HG03521 (cell line): ENCODE results near the gene RANBP3.

Source experiments
- ATAC-seq: cut with Tn5 transposase; IDR thresholded peaks from one replicate; pipeline ENCODE4 v1.9.1; 2021; ENCODE audit warnings: mild to moderate bottlenecking, moderate library complexity; ENCODE audit not compliant: unreplicated experiment

Gene RANBP3

DNA sequence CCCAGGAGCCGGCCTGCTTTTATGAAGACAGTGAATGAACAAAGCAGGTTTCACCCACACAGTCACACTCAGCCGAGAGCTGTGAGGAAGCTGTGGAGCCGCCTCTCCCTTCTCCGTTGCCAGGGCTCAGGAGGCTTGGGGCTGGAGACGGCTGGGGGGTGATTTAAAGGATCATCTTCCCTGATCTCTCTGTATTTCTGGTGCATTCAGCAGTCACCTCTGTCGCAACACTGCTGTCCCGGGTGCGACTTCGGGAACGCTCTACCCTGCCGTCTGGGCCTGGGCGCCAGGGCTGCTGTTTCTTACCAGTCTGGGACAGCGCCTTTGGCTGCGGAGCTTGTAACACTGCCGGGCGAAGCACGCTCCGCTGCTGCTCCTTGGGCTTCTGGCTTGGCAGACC is 45.8 kb downstream of the RANBP3 start:
- ATAC-seq = no peak

DNA sequence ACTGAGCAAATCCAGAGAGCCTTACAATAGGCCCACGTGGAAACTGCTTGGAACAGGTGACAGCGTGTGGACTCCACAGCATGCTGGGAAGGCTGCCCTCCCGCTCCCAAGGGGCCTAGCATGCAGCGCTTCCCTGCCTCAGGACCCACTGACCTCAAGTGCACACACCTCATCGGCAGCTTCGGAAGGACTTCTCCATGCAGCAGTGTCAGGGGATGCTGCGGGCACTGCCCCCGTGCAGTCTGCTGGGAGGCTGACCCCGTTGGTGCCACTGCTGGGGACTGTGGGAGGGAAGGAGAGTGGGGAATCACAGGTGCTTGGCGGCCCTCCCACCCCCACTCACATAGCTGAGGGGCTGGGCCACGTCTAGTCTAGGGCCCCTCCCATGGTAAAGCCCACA is 46.7 kb downstream of the RANBP3 start:
- no peak for ATAC-seq

DNA sequence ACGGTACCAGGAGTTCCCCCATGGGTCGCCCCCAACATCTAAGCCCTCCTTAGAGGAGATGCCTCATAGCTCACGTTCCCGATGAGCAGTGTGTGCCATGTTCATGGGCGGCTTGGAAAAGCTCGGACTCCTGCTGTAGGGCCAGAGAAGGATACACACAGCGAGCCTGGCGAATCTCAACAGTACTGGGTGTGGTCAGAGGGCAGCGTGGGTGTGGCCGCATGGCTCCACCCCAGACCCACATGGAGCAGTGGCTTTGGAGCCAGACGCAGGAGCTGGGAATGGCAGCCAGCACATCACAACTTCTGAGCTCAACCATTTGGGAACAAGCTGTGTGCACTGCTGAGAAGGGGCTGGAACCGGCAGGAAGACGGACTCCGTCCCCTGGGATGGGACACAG is 48.3 kb downstream of the RANBP3 start:
- no peak for ATAC-seq

DNA sequence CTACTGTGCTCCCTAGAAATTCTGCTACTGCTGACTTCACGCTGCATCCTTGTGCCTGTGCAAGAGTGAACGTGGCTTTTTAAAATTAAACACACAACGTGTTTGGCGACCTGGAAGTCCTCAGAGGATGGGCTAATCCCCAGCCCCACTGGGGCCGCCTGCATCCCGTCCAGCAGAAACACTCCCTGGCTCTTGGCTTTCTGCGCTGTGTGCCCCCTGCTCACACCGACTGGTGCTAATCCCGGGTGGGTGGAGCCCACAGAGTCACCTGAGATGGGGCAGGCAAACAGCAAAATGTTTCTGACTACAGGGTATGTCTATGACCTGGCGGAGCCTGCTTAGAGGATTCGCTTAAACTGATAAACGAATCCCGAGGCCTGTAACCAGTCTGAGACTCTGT is 48.8 kb downstream of the RANBP3 start:
- ATAC-seq = no peak

DNA sequence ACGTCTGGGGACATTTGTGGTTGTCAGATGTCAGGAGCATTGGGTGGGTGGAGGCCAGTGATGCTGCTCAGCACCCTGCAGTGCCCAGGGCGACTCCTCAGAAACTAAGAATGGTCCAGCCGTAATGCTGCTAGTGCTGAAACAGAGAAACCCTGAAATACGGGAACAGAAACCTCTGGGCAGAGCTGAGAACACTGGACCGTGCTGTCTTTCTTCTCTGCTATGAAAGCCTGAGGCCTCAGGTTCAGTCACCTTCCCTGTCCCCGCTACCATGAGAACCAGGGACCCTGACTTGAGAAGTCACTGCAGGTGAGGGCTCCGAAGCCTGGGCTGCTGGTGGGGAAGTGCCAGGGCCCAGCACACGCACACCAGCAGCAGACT is 50.5 kb downstream of the RANBP3 start:
- ATAC-seq = no peak

DNA sequence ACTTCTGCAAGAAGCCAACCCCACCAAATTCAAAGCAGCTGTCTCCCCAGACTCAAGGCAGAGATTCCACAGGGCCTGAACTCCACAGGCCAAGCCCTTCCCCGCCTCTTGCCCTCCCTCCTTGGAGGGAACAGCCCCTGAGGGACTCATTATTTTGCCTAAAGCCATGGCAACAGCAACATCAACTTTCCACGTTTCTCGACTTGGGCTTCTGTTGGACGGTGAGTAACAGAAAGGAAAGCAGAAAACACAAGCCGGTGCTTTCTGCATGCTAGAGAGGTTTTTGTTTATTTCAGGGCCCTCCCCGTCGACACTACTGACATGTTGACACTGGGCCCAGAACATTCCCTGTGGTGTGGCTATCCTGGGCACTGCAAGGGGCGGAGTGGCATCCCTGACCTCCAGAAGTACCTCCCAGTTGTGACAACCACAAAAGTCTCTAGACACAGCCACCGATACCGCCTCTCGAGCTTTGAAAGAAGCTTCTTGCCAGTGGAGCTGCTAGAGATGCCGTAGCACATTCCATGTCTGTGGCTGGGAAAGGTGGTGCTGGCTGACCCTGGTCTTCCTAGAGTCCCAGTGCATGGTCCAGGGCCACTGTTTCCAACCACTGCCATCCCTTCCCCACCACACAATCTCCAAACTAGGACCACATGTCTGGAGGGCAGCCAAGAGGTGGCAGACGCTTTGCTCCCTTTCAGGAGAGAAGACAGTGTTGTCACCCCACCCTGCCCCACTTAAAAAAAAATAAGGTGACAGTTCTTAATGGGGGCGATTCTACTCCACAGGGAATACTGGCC is 51.1 kb downstream of the RANBP3 start:
- ATAC-seq = no peak

DNA sequence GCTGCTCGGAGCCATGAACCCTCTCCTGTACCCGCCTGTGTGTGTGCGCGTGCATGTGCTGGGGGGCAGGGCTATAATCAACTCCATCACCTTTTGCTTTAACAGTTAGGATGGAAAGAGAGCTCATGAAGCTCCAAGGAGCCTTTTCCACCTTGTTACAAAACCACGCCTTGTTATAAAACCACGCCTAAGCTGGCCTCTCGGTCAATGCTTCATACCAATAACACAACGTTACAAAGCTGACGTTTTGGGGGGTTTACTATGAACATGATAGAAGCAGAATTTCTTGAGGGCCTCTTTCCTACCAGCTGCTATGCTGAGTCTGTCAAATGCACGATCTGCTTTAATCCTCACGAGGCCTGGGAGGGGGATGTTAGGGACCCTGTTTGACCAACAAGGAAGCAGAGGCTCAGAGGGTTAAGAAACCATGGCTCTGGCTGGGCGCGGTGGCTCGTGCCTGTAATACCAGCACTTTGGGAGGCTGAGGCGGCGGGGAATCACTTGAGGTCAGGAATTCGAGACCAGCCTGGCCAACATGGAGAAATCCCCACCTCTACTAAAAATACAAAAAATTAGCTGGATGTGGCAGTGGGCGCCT is 52.0 kb downstream of the RANBP3 start:
- ATAC-seq = no peak

DNA sequence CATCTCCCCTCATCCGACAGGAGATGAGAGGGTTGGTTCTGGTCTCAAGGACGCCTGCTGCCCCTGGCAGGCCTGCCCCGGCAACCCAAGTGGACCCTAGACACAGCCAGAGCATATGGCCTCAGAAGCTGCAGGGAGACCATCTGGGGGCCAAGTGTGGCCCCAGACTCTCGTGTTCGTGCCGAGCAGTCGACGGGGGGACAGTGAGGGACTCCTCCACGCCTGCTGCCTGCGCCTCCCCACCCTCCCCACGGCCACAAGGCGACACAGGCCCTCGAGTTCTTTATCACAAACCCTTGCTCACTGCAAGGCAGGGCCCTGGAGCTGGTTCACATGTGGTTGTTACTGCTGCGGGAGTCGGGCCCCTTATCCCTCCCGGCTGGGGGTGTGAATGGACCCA is 54.6 kb downstream of the RANBP3 start:
- no peak for ATAC-seq

DNA sequence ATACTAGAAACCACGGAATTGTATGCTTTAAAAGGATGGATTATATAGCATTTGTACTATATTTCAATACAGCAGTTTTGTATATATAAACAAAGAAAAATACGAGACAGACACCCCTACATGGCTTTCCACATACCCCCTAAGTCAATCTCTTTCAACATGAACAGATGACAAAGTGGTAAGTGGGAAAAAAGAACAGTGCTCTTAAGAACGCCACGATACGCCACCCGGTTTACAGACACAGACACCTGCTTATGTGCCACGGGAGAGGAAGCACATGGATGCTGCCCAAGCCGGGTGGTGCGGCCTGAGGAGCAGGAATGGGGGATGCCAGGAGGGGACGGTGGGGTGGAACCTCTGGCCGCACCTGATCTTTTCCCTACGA is 55.8 kb downstream of the RANBP3 start:
- no peak for ATAC-seq

DNA sequence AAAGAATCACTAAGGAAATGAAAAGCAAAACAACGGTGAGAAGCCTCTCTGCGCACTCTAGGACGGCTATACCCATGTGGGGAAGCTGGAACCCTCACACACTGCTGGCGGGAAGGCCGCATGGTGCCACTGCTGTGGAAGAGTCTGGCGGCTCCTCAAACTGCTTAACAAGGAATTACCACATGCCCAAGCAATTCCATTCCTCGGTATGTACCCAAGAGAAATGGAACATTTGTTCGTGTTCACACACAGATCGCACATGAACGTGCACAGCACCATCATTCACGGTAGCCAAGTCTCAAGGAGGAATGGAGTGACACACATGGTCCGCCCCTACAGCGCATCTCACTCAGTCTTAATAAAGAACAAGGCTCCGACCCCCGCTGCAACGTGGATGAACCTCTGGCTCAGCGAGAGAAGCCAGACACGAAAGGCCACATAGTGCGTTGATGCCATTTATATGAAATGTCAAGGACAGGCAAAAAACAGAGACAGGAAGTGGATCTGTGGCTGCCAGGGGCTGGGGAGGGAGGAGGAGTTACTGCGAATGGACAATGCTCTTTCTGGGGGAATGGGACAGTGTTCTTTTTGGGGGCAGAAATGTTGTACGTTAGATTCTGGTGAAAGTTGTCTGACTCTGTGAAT is 56.3 kb downstream of the RANBP3 start:
- no peak for ATAC-seq

DNA sequence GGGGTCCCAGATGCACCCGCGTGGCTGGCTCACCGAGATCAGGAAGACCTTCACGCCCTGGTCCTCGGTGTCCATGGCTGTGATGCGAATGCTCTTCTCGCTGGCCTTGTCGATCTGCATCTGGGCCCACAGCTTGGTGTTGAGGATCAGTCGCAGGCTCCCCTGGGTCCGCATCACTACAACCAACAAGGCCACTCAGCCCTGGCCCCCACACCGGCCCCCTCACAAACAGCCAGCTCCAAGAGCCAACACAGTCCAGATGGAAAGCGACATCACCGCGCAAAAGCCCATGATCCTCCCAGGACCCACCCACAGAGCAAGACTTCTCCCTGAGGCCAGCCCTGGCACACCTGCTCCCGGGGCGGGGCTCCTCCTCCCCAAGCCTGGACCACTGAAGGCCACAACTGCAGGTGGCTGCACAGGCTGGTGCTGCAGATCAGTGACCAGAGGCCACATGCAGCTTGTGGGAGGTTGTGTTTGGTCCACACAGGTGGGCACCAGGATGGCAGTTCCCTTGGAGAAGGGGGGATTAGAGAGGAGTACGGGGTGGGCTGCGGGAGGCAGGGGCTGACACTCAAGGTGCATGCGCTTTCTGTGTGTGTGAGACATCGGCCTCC is 59.4 kb downstream of the RANBP3 start:
- ATAC-seq = no peak

DNA sequence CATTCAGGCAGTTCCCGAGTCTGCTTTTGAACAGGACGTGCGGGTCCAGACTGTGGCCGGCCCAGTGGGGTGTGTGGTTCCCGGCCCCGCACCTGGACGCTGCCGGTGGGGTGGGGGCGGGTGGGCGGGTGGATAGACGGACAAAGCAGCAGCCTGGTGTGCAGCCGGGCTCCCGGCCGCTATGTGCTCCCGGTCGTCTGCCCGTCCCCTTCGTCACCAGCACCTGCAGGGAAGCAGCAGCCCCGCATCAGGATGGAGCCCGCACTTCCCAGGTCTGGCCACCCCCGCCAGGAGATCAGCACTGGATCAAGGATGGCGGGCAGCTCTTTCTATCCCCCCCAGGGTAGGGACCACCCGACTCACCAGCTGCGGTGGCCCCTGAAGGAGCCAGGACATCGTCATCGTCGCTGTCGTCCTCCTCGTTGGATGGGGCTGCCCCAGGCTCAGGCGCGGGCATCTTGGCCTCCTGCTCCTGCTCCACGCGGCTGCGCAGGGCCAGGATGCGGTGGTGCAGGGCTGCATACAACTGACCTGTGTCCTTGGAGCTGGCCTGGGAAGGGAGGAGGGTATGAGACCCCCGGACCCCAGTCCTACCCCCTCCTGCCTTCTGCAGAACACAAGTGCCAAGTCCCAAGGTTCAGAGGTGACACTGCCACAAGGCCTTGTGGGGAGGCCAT is 60.4 kb downstream of the RANBP3 start:
- no peak for ATAC-seq

DNA sequence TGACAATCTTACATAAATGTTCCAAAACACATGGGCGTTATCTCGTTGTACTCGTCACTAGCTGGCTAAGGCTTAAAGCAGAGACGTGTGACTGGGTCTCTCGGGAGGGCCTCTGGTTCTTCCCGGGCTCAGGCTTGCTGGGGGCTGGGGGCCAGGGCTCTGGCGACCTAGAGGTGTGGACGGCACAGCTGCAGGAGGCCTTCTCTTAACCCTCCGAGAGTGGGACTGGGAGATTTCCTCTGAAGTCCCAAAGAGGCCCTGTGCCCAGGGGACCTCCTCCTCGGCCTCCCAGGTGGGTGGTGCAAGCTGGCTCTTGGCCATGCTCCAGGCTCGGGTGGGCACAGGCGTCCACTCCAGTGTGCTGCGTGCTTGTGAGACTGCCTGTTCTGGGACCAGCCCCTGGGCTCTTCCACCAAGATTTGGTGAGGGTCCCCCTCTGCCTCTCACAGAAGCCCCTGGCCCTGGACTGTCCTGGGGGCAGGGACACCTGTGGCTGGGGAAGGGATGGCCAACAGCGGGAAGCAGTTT is 61.7 kb downstream of the RANBP3 start:
- no peak for ATAC-seq

DNA sequence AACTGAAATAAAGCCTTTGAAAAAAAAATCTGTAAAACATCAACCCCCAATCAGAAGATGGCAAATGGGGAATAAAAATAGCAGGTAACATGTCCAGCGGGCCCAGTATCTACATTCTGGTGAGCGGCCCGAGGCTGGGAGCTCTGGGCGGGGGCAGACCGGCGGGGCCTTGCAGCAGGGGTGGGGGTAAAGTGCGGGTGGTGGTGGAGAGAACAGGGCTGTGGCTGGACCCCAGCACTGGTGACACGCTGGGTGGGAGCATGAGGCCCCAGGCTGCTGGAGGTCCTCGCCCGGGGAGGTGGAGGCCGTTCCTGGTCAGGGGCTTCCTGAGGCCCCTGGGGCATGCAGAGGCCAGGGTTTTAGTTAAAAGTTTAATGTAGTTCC is 62.2 kb downstream of the RANBP3 start:
- no peak for ATAC-seq

DNA sequence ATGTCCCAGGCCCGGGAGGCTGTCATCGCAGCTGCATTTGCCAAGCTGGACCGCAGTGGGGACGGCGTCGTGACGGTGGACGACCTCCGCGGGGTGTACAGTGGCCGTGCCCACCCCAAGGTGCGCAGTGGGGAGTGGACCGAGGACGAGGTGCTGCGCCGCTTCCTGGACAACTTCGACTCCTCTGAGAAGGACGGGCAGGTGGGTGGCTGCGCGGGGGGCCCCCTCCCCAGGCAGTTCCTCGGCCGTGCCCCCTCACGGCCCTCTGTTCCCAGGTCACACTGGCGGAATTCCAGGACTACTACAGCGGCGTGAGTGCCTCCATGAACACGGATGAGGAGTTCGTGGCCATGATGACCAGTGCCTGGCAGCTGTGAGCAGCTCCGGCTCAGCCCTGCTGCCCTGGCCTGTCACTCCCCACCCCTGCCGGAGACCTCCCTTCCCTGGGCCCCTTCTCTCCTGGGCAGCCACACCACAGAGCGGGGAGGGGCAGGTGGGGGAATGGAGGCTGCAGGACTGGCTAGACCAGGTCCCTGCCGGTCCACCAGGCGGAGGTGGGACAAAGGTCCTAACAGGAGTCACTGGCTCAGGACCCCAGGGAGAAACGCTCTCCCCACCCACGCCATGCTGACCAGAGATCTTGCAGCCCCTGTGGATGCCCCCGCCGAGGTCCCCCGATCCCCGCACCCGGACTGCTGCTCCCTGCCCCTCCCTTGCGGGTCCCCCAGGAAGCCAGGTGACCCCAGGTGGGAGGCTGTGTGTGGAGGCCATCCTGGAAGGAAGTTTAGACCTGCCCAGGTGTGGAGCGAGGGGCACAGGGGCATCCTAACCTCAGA is 62.8 kb downstream of the RANBP3 start:
- no peak for ATAC-seq

DNA sequence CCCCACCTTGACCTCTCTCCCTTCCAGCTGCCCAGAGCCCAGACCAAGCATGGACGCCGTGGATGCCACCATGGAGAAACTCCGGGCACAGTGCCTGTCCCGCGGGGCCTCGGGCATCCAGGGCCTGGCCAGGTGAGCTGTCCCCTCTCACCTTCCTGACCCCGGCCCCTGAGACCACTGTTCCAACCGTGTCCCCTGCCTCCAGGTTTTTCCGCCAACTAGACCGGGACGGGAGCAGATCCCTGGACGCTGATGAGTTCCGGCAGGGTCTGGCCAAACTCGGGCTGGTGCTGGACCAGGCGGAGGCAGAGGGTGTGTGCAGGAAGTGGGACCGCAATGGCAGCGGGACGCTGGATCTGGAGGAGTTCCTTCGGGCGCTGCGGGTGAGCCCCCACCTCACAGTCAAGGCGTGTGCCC is 63.6 kb downstream of the RANBP3 start:
- no peak for ATAC-seq

DNA sequence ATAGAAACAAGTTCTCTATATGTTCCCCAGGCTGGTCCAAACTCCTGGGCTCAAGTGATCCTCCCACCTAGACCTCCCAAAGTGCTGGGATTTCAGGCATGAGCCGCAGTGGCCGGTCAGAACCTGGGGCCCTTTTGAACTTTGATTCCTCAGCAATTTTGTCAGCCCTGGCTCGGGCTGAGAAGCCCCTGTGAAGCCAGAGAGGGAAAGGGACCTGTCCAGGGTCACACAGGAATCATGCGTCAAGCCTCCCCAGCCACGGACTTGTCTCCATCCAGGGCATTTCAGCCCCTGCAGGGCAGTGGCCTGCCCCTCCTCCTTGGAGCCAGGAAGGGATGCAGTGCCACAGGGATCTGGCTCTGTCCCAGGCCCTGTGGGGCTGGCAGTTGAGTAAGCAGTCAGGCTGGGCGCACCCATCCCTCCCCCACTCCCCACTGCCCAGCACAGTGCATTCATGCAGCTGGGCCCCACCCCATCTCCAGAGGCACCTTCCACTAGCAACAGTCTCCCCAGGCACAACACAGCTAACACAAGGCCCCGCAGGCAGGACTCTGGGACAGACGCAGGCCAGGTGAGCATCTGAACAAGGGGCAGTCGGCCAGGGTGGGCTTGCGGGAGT is 64.1 kb downstream of the RANBP3 start, which contains the start of gene CAPS:
Gene CAPS, plus strand, starts transcription at position 516 of the 619 bp plus-strand sequence. CDS start 153 bp downstream, outside the sequence.
- ATAC-seq = no peak

DNA sequence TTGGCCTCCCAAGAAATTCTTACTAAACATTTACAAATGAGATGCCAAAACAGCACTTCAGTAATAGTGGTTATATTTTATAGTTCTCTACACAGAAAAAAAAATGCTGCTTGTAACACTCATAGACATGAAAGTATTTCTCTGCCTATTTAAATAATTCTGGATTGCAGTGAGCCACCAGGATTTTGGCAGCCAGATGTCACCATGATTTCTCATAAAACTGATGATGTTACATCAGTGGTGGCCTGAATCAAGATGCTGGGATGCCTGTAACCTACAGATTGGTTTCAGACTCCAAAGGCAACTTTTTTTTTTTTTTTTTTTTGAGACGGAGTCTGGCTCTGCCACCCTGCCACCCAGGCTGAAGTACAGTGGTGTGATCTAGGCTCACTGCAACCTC is 66.6 kb downstream of the RANBP3 start:
- ATAC-seq = no peak

DNA sequence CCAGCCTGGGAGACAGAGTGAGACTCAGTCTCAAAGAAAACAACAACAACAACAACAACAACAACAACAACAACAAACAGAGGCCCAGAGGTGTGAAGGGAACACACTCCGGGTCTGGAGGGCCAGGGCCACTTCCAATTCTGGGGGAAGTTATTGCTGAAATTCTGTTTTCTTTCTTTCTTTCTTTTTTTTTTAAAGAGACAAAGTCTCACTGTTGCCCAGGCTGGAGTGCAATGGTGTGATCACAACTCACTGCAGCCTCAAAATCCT is 67.4 kb downstream of the RANBP3 start:
- ATAC-seq = no peak
